HG03025 (cell line): Measurements from ENCODE around the gene TPK1.
A peak's percentile ranks its signal among the peaks of the same experiment; 100 is the strongest.

ENCODE experiments used
- ATAC-seq: cut with Tn5 transposase; IDR thresholded peaks from one replicate; pipeline ENCODE4 v1.9.1; 2021; ENCODE audit warnings: mild to moderate bottlenecking, moderate library complexity; ENCODE audit not compliant: unreplicated experiment, low FRiP score

The TPK1 gene

GRCh38 chr7:144835652-144836544 is at the start of gene TPK1:
TPK1 (minus strand) TSS chr7:144836053; CDS start chr7:144835602, 451 bp downstream.
- ATAC-seq, result peak; percentile 89

GRCh38 chr7:144885478-144885877 is 49.6 kb upstream of the TPK1 start:
- ATAC-seq, result no peak

- ATAC-seq, result no peak
Measured at GRCh38 chr7:144884896-144885295, 49.0 kb upstream of the TPK1 start.

GRCh38 chr7:144873316-144873845 is 37.5 kb upstream of the TPK1 start:
- ATAC-seq, result no peak

- ATAC-seq, result no peak
Measured at GRCh38 chr7:144869082-144869481, 33.2 kb upstream of the TPK1 start.

GRCh38 chr7:144866189-144866588 is 30.3 kb upstream of the TPK1 start:
- no peak for ATAC-seq

- ATAC-seq, result no peak
Measured at GRCh38 chr7:144863320-144863647, 27.4 kb upstream of the TPK1 start.

- ATAC-seq, result no peak
Measured at GRCh38 chr7:144862612-144863319, 26.9 kb upstream of the TPK1 start.

- ATAC-seq, result no peak
Measured at GRCh38 chr7:144859739-144860138, 23.9 kb upstream of the TPK1 start.

- ATAC-seq, result no peak
Measured at GRCh38 chr7:144857463-144857862, 21.6 kb upstream of the TPK1 start.

- ATAC-seq, result no peak
Measured at GRCh38 chr7:144854839-144855424, 19.1 kb upstream of the TPK1 start.

GRCh38 chr7:144853542-144853941 is 17.7 kb upstream of the TPK1 start:
- no peak for ATAC-seq

GRCh38 chr7:144848078-144848477 is 12.2 kb upstream of the TPK1 start:
- no peak for ATAC-seq

- ATAC-seq, result peak; percentile 87
Measured at GRCh38 chr7:144842377-144842851, 6.6 kb upstream of the TPK1 start.

- ATAC-seq, result no peak
Measured at GRCh38 chr7:144836545-144836842, 641 bp upstream of the TPK1 start.

GRCh38 chr7:144835155-144835611 is 670 bp downstream of the TPK1 start:
- ATAC-seq, result peak; percentile 35

- peak; percentile 35 for ATAC-seq
Measured at GRCh38 chr7:144834641-144835144, 1.2 kb downstream of the TPK1 start.

- no peak for ATAC-seq
Measured at GRCh38 chr7:144830811-144831210, 5.0 kb downstream of the TPK1 start.

- ATAC-seq, result no peak
Measured at GRCh38 chr7:144830024-144830785, 5.6 kb downstream of the TPK1 start.

- ATAC-seq, result no peak
Measured at GRCh38 chr7:144827621-144828020, 8.2 kb downstream of the TPK1 start.
